Esophagus squamous epithelium (tissue), 5 donors: ENCODE data around the gene TBC1D13. TPM values are rescaled to one million over a fixed set of nuclear protein-coding genes. Genes with fewer than 3 reads are reported as not detected.

Experiments
- DNase-seq: peaks from one replicate; lab custom pipeline; 2025; lab: John Stamatoyannopoulos, UW
- H3K27ac ChIP-seq, 4 donors: fragments of 200-600 bp; sonication (generic); one replicate each; pipeline ENCODE4 v1.5.1; 2016 to 2019; ENCODE audit warnings: mild to moderate bottlenecking in 1 of 4
- H3K27me3 ChIP-seq, 4 donors: fragments of 200-600 bp; sonication (generic); 1 replicate in 3 of 4; 2 replicates in 1 of 4; pipeline versions ENCODE4 v1.5.1 to v1.6.0; 2017 to 2021; ENCODE audit warnings: antibody characterized with exemption in 1 of 4
- H3K36me3 ChIP-seq, 3 donors: fragments of 200-600 bp; sonication (generic); one replicate each; pipeline ENCODE4 v1.5.1; 2016 to 2019
- H3K4me1 ChIP-seq, 3 donors: fragments of 200-600 bp; sonication (generic); one replicate each; pipeline ENCODE4 v1.5.1; 2017 to 2019
- H3K4me3 ChIP-seq, 4 donors: fragments of 200-600 bp; sonication (generic); 1 replicate in 3 of 4; 2 replicates in 1 of 4; pipeline ENCODE4 v1.5.1; 2016 to 2019; ENCODE audit warnings: mild to moderate bottlenecking in 2 of 4, moderate library complexity in 1 of 4
- H3K9me3 ChIP-seq, 3 donors: fragments of 200-600 bp; sonication (generic); one replicate each; pipeline ENCODE4 v1.5.1; 2016 to 2019
- CTCF ChIP-seq, 6 experiments: fragments of 450-650 bp in 4 of 6; fragments of 200-600 bp in 2 of 6; sonication (generic) in 2 of 6; IDR thresholded peaks; one replicate each; pipeline ENCODE4 v1.5.1; 2016 to 2019; ENCODE audit warnings: antibody characterized with exemption in 6 of 6, mild to moderate bottlenecking in 4 of 6, moderate library complexity in 4 of 6
- POLR2A ChIP-seq, 4 donors: fragments of 450-650 bp; IDR thresholded peaks; one replicate each; pipeline ENCODE4 v1.6.1; 2017; ENCODE audit warnings: antibody characterized with exemption in 4 of 4, mild to moderate bottlenecking in 4 of 4, moderate library complexity in 3 of 4
- WGBS, 2 donors: methylation state at CpG; one replicate each; pipeline ENCODE4 v1.1.5; 2018; 5-methylcytosine and 5-hydroxymethylcytosine counted together
- intact Hi-C: fragments of 100-400 bp; cut with DNase I; formaldehyde crosslinking; loops from one replicate; pipeline ENCODE4 v1.15.0; 2022
- total RNA-seq, 4 donors: library from RNA; depleted of rRNA; stranded (reverse); fragments of >200 nt; gene quantifications; one replicate each; pipeline ENCODE4 v1.1.0, GENCODE V29; 2016
- donor health status: DM: yes; HTN: yes; CAD: no.

TBC1D13 gene
- total RNA-seq, 4 donors from 2014 or later, result 9.6 to 17.9 (median 16.7) TPM

GRCh38 chr9:128782669-128783068, 4.4 kb upstream of the TBC1D13 start:
- no peak for DNase-seq
- H3K4me1 ChIP-seq, result peaks cover under 1 to 11% (median 5%) of the 10 kb centered on the region in 3 donors
- H3K4me3 ChIP-seq, result no peak overlapping the region
- no peak for TF ChIP-seq CTCF (IDR thresholded peaks at IDR 0.05)
- no peak for TF ChIP-seq POLR2A (IDR thresholded peaks at IDR 0.05)
- no peaks in the 10 kb centered on the region for H3K36me3 ChIP-seq
- H3K27ac ChIP-seq, result no peak overlapping the region
- H3K27me3 ChIP-seq, result no peaks in the 10 kb centered on the region
- H3K9me3 ChIP-seq, result no peaks in the 10 kb centered on the region
- WGBS, 2 donors, result 93 to 95% methylated on average over 1 of the region's 1 CpG
- intact Hi-C loops, result no loop called here

GRCh38 chr9:128785427-128785826, 1.6 kb upstream of the TBC1D13 start:
- no peak for DNase-seq
- WGBS, 2 donors, result 88 to 91% methylated on average over 6 of the region's 6 CpGs
- intact Hi-C loops, result no loop called here
- Histone ChIP-seq H3K36me3 (peaks cover 0 to 13% (median 2%) of the 10 kb centered on the region in 3 donors), H3K4me3 (no peak overlapping the region), H3K9me3 (no peaks in the 10 kb centered on the region), H3K4me1 (peaks cover 9 to 24% (median 14%) of the 10 kb centered on the region in 3 donors), H3K27ac (no peak overlapping the region), H3K27me3 (no peaks in the 10 kb centered on the region)
- no peak for TF ChIP-seq CTCF (IDR thresholded peaks at IDR 0.05)
- TF ChIP-seq POLR2A (IDR thresholded peaks at IDR 0.05), result no peak

- Histone ChIP-seq H3K27ac (peak overlapping the region; percentile 88 to 94 (median 90)), H3K4me1 (peaks cover 9 to 24% (median 14%) of the 10 kb centered on the region in 3 donors), H3K36me3 (peaks cover 13 to 35% (median 15%) of the 10 kb centered on the region in 3 donors), H3K9me3 (no peaks in the 10 kb centered on the region), H3K27me3 (no peaks in the 10 kb centered on the region), H3K4me3 (peak overlapping the region; percentile 76 to 99 (median 90))
- DNase-seq, result no peak
- TF ChIP-seq POLR2A (IDR thresholded peaks at IDR 0.05) (no peak), CTCF (IDR thresholded peaks at IDR 0.05) (no peak)
- WGBS, 2 donors, result 1 to 4% methylated on average over 7 of the region's 7 CpGs
- intact Hi-C loops, result no loop called here
Measured at GRCh38 chr9:128787659-128788058, 606 bp downstream of the TBC1D13 start.

GRCh38 chr9:128788445-128788844, 1.4 kb downstream of the TBC1D13 start:
- H3K27ac ChIP-seq, result peak overlapping the region in 1 of 4 donors; percentile 94
- DNase-seq, result no peak
- WGBS, 2 donors, result no CpG with 5 or more reads among the region's 1 CpG
- no peak for TF ChIP-seq CTCF (IDR thresholded peaks at IDR 0.05)
- TF ChIP-seq POLR2A (IDR thresholded peaks at IDR 0.05), result no peak
- H3K27me3 ChIP-seq, result no peaks in the 10 kb centered on the region
- H3K4me3 ChIP-seq, result peak overlapping the region in 2 of 4 donors; percentile 94 to 99
- peaks cover 17 to 43% (median 19%) of the 10 kb centered on the region in 3 donors for H3K36me3 ChIP-seq
- intact Hi-C loops, result no loop called here
- no peaks in the 10 kb centered on the region for H3K9me3 ChIP-seq
- H3K4me1 ChIP-seq, result peaks cover 9 to 24% (median 14%) of the 10 kb centered on the region in 3 donors

GRCh38 chr9:128790536-128790935, 3.5 kb downstream of the TBC1D13 start:
- H3K27ac ChIP-seq, result no peak overlapping the region
- intact Hi-C loops, result no loop called here
- WGBS, 2 donors, result 60 to 96% methylated on average over 1 to 4 of the region's 4 CpGs

More at GRCh38 chr9:128790536-128790935, 3.5 kb downstream of the TBC1D13 start:
- Histone ChIP-seq H3K27me3 (no peaks in the 10 kb centered on the region), H3K9me3 (no peaks in the 10 kb centered on the region), H3K4me1 (peaks cover 9 to 24% (median 14%) of the 10 kb centered on the region in 3 donors), H3K4me3 (no peak overlapping the region), H3K36me3 (peaks cover 17 to 61% (median 27%) of the 10 kb centered on the region in 3 donors)
- TF ChIP-seq CTCF (IDR thresholded peaks at IDR 0.05) (no peak), POLR2A (IDR thresholded peaks at IDR 0.05) (no peak)
- no peak for DNase-seq
